GM12878 (cell line): ENCODE data around the gene MAP2K1. TPM values are rescaled to one million over a fixed set of nuclear protein-coding genes. Genes with fewer than 3 reads are reported as not detected.

ENCODE experiments used
- ATAC-seq: fragments of 200-7000 bp; cut with Tn5 transposase; 3 replicates; pipeline ENCODE4 v1.9.1; 2020; ENCODE audit warnings: mild to moderate bottlenecking, moderate library complexity
- BruUV-seq: library from RNA; stranded (reverse); fragments of 400-500 nt; replicated peaks from 2 replicates; lab custom pipeline; 2021; lab: Mats Ljungman, UMichigan
- CTCF ChIA-PET: fragments of 300-600 bp; sonication (Branson Sonifier 250); formaldehyde crosslinking; extraction: SDS; loops from one replicate; lab custom pipeline; 2021; ENCODE audit warnings: inconsistent platforms; lab: Yijun Ruan, JAX
- POLR2A ChIA-PET: fragments of 350-600 bp; formaldehyde crosslinking; extraction: SDS; loops from one replicate; lab custom pipeline; 2021; ENCODE audit warnings: inconsistent platforms; lab: Charles Lee
- RAD21 ChIA-PET: fragments of 300-600 bp; sonication (Branson Sonifier 250); formaldehyde crosslinking; loops from one replicate; lab custom pipeline; 2023; ENCODE audit warnings: antibody characterized with exemption; ENCODE audit not compliant: unreplicated experiment; lab: Charles Lee
- SMC1A ChIA-PET: fragments of 300-600 bp; sonication (Branson Sonifier 250); formaldehyde crosslinking; loops from one replicate; lab custom pipeline; 2023; ENCODE audit not compliant: unreplicated experiment, uncharacterized antibody; lab: Charles Lee
- DNase-seq: peaks from one replicate; pipeline ENCODE4 v3.0.0-alpha.2; 2011; ENCODE audit warnings: low read depth, low spot score
- FAIRE-seq: peaks from 3 replicates; lab custom pipeline; 2011; peaks lifted over from hg19 to GRCh38; lab: Jason Lieb, UNC
- H2AFZ ChIP-seq: 2 replicates; pipeline ENCODE4 v1.6.0; 2011; ENCODE audit warnings: low read depth, low read length, control low read depth; ENCODE audit not compliant: control insufficient read depth
- H3K27ac ChIP-seq: 2 replicates; pipeline ENCODE4 v1.5.1; 2011; ENCODE audit warnings: control low read depth; ENCODE audit not compliant: control insufficient read depth, insufficient read depth
- H3K27me3 ChIP-seq, 2 experiments: replicated peaks in 1 of 2; 2 replicates each; pipeline versions ENCODE4 v1.6.0 to v1.6.1; 2011; ENCODE audit warnings: low read length in 1 of 2; ENCODE audit not compliant: control insufficient read depth in 2 of 2, insufficient read depth in 2 of 2
- H3K36me3 ChIP-seq, 2 experiments: 2 replicates each; pipeline ENCODE4 v1.5.1; 2011; ENCODE audit warnings: low read length in 1 of 2; ENCODE audit not compliant: control insufficient read depth in 2 of 2, insufficient read depth in 2 of 2
- H3K4me1 ChIP-seq: 2 replicates; pipeline ENCODE4 v1.6.1; 2011; ENCODE audit warnings: mild to moderate bottlenecking, low read length, moderate library complexity, mixed read lengths; ENCODE audit not compliant: control insufficient read depth, insufficient read depth
- H3K4me2 ChIP-seq: 2 replicates; pipeline ENCODE4 v1.6.0; 2011; ENCODE audit warnings: control low read depth; ENCODE audit not compliant: control insufficient read depth, insufficient read depth
- H3K4me3 ChIP-seq: fragments of 200-600 bp; sonication (generic); 2 replicates; pipeline ENCODE4 v1.5.1; 2016
- H3K79me2 ChIP-seq: 2 replicates; pipeline ENCODE4 v1.6.0; 2011; ENCODE audit warnings: low read length; ENCODE audit not compliant: control insufficient read depth, insufficient read depth
- H3K9ac ChIP-seq: 2 replicates; pipeline ENCODE4 v1.8.0; 2011; ENCODE audit warnings: low read length, control low read depth, mixed read lengths; ENCODE audit not compliant: control insufficient read depth, insufficient read depth
- H3K9me3 ChIP-seq: replicated peaks from 3 replicates; pipeline ENCODE4 v1.5.1; 2011; ENCODE audit warnings: mild to moderate bottlenecking, low read length; ENCODE audit not compliant: control insufficient read depth, insufficient read depth
- H4K20me1 ChIP-seq: 2 replicates; pipeline ENCODE4 v1.6.0; 2011; ENCODE audit not compliant: control insufficient read depth, insufficient read depth
- CEBPZ ChIP-seq: fragments of 150-350 bp; IDR thresholded peaks from 2 replicates; pipeline ENCODE4 v1.6.1; 2016; ENCODE audit warnings: low read depth, low read length
- IKZF2 ChIP-seq, 2 experiments: fragments of 450-650 bp; IDR thresholded peaks; 2 replicates each; pipeline ENCODE4 v1.6.1; 2017; ENCODE audit warnings: mild to moderate bottlenecking in 2 of 2, moderate library complexity in 2 of 2
- NBN ChIP-seq: fragments of 450-650 bp; IDR thresholded peaks from 2 replicates; pipeline ENCODE4 v1.6.1; 2016
- NR2C2 ChIP-seq: IDR thresholded peaks from 2 replicates; pipeline ENCODE4 v1.6.1; 2011; ENCODE audit warnings: borderline replicate concordance, low read depth; ENCODE audit not compliant: control insufficient read depth, insufficient read length
- PKNOX1 ChIP-seq: fragments of 450-650 bp; IDR thresholded peaks from 2 replicates; pipeline ENCODE4 v1.6.1; 2016; ENCODE audit warnings: mild to moderate bottlenecking
- POLR2AphosphoS5 ChIP-seq: IDR thresholded peaks from 2 replicates; pipeline ENCODE4 v1.6.1; 2011; ENCODE audit warnings: mild to moderate bottlenecking, low read length, inconsistent platforms
- RUNX3 ChIP-seq: IDR thresholded peaks from 2 replicates; pipeline ENCODE4 v1.6.1; 2012; ENCODE audit warnings: low read length, inconsistent platforms
- STAT1 ChIP-seq: fragments of 450-650 bp; conservative IDR thresholded peaks from 2 replicates; pipeline ENCODE4 v1.6.1; 2014; ENCODE audit warnings: antibody characterized with exemption, mild to moderate bottlenecking
- TCF3 ChIP-seq: IDR thresholded peaks from 2 replicates; pipeline ENCODE4 v1.6.1; 2012; ENCODE audit warnings: low read depth, mild to moderate bottlenecking, low read length, borderline replicate concordance; ENCODE audit not compliant: insufficient read depth
- ZBTB11 ChIP-seq: fragments of 450-650 bp; formaldehyde crosslinking; IDR thresholded peaks from 2 replicates; pipeline ENCODE4 v1.5.0; 2022; ENCODE audit warnings: mild to moderate bottlenecking, missing genetic modification characterization
- ZNF217 ChIP-seq: fragments of 450-650 bp; IDR thresholded peaks from 2 replicates; pipeline ENCODE4 v1.6.1; 2017; ENCODE audit warnings: antibody characterized with exemption, mild to moderate bottlenecking
- ZZZ3 ChIP-seq: IDR thresholded peaks from 2 replicates; pipeline ENCODE4 v1.6.1; 2011; ENCODE audit warnings: low read depth; ENCODE audit not compliant: control insufficient read depth, insufficient read length
- WGBS: methylation state at CpG from one replicate; pipeline ENCODE4 v1.1.6; 2016; ENCODE audit warnings: low lambda C conversion rate; ENCODE audit not compliant: insufficient replicate concordance, insufficient coverage; ENCODE audit errors: missing lambda C conversion rate; 5-methylcytosine and 5-hydroxymethylcytosine counted together
- in situ Hi-C: fragments of 300-500 bp; cut with MboI; formaldehyde crosslinking; loops from 9 replicates; pipeline ENCODE4 v1.14.3; 2018; ENCODE audit warnings: mixed read lengths
- intact Hi-C: fragments of 100-400 bp; cut with micrococcal nuclease; formaldehyde crosslinking; loops from one replicate; pipeline ENCODE4 v1.14.2; 2022; ENCODE audit not compliant: unreplicated experiment
- polyA plus RNA-seq, 11 experiments: library from polyadenylated mRNA; depleted of rRNA in 4 of 11; unstranded in 6 of 11; stranded (reverse) in 5 of 11; fragments of >200 nt; fragmentation: Nextera tagmentation in 4 of 11; fragmentation: Illumina TruSeq in 1 of 11; extraction: Ambion mirVana in 4 of 11; extraction: Trizol in 1 of 11; gene quantifications; 1 replicate in 1 of 11; 2 replicates in 10 of 11; pipeline versions ENCODE4 v1.2.1 to v1.2.3, GENCODE V29; 2011 to 2016; ENCODE audit warnings: inconsistent platforms in 2 of 11, missing spikeins in 2 of 11, low read depth in 1 of 11
- total RNA-seq, 4 experiments: library from RNA; depleted of rRNA in 3 of 4; stranded (reverse); fragments of >200 nt in 3 of 4; fragmentation: Illumina TruSeq in 1 of 4; extraction: Trizol in 1 of 4; gene quantifications; 2 replicates each; pipeline versions ENCODE4 v1.2.1 to v1.2.3, GENCODE V29; 2013 to 2021
- TF ChIP-seq, protein P1 (sequence below): fragments of 450-650 bp; IDR thresholded peaks from 2 replicates; pipeline ENCODE4 v1.6.1; 2017; ENCODE audit warnings: low read depth, mild to moderate bottlenecking, moderate library complexity

The MAP2K1 gene
- total and polyA plus RNA-seq, 10 of the 15 experiments (the other 5 are each of a cell fraction or from before 2014, with no cell fraction given): 11.2 to 112 (median 56.6) TPM

GRCh38 chr15:66524838-66525237, 138.1 kb downstream of the MAP2K1 start:
- no peak overlapping the region for H3K9ac ChIP-seq
- H3K4me1 ChIP-seq: no peaks in the 10 kb centered on the region
- H3K27me3 ChIP-seq: no peaks in the 10 kb centered on the region
- TF ChIP-seq NBN: no peak
- TF ChIP-seq ZNF217: no peak
- TF ChIP-seq ZZZ3: no peak
- TF ChIP-seq NR2C2: no peak
- TF ChIP-seq, protein P1, sequence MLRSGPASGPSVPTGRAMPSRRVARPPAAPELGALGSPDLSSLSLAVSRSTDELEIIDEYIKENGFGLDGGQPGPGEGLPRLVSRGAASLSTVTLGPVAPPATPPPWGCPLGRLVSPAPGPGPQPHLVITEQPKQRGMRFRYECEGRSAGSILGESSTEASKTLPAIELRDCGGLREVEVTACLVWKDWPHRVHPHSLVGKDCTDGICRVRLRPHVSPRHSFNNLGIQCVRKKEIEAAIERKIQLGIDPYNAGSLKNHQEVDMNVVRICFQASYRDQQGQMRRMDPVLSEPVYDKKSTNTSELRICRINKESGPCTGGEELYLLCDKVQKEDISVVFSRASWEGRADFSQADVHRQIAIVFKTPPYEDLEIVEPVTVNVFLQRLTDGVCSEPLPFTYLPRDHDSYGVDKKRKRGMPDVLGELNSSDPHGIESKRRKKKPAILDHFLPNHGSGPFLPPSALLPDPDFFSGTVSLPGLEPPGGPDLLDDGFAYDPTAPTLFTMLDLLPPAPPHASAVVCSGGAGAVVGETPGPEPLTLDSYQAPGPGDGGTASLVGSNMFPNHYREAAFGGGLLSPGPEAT: no peak
- TF ChIP-seq RUNX3: peak; percentile 14; the same call in 1 of the 2 replicates
- TF ChIP-seq PKNOX1: peak; percentile 52; the same call in 1 of the 2 replicates
- no peak for TF ChIP-seq TCF3
- TF ChIP-seq CEBPZ: no peak
- peak; percentile 27 to 53; a peak in 2 of 4 replicates for TF ChIP-seq IKZF2 (IDR thresholded peaks at IDR 0.05)
- no peak for TF ChIP-seq POLR2AphosphoS5
- no peak for TF ChIP-seq ZBTB11 (CRISPR knock-in tag)
- TF ChIP-seq STAT1: no peak
- TF ChIP-seq, all 136 proteins: peak for 3
- BruUV-seq: no TSS peak
- Histone ChIP-seq H3K9me3 (no peaks in the 10 kb centered on the region), H3K79me2 (no peaks in the 10 kb centered on the region), H4K20me1 (no peaks in the 10 kb centered on the region), H2AFZ (no peak overlapping the region), H3K4me3 (no peak overlapping the region), H3K27ac (no peak overlapping the region), H3K4me2 (no peak overlapping the region), H3K36me3 (peaks cover under 1 to 6% of the 10 kb centered on the region in 2 experiments)
- intact Hi-C loops: no loop called here
- SMC1A ChIA-PET: interaction anchor here (1.3 to 1.6 kb wide), 2 partner anchors 15 to 17 kb away, joined by 4 read pairs; no protein-coding TSS in a partner anchor
- in situ Hi-C loops: no loop called here
- no peak for DNase-seq
- peak; percentile 60 for ATAC-seq
- 50% methylated on average over 4 of the region's 4 CpGs for WGBS
- FAIRE-seq: peak; percentile 7
- RAD21 ChIA-PET: no interaction called here
- POLR2A ChIA-PET: no interaction called here
- CTCF ChIA-PET: interaction anchor here (1.9 kb wide), 1 partner anchor 26 kb away, joined by 4 read pairs; no protein-coding TSS in a partner anchor
